GM12873 (cell line): ENCODE measurements around the gene SH3YL1.

Experiments used
- CTCF ChIP-seq: IDR thresholded peaks from 2 replicates; pipeline ENCODE4 v1.5.1; 2012; ENCODE audit warnings: low read depth, mild to moderate bottlenecking, moderate library complexity, low read length, control low read depth; ENCODE audit not compliant: insufficient read depth; ENCODE audit errors: missing control alignments

Gene SH3YL1

DNA sequence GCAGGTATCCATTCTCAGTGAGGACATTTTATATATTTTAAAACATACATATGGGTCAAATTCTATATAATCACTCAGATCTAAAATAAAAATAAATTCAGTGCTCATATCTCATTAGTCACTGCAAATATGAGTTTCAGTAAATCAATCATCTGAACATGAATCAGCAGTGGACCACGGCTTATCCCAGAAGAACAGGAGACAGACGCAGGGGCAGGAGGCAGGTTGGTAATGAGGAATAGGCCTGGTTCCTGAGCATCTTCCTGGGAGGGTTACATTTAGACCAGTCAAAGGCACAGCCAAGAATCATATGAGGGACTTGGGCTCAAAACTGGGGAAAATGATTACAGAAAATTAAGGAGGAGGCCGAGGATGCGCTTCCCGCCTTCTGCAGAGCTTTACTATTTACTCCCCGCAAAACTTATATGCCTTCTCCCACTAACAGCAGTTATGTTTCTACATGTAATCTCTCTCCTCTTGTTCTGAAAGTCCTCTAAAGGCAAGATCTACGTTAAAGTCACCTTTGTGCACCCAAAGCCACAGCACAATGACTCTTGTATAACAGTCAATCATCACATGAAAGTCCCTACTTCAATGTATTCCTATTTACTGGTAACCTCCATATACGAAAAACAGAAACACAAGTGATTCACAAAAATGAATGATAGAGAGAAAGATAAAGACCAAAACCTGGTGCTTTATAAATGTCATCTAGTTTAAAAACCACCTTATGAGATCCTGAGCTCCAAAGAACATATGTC is 35.1 kb downstream of the SH3YL1 start:
- no peak for TF ChIP-seq CTCF

- no peak for TF ChIP-seq CTCF
Measured at GRCh38 chr2:228115-228514, 35.7 kb downstream of the SH3YL1 start.

DNA sequence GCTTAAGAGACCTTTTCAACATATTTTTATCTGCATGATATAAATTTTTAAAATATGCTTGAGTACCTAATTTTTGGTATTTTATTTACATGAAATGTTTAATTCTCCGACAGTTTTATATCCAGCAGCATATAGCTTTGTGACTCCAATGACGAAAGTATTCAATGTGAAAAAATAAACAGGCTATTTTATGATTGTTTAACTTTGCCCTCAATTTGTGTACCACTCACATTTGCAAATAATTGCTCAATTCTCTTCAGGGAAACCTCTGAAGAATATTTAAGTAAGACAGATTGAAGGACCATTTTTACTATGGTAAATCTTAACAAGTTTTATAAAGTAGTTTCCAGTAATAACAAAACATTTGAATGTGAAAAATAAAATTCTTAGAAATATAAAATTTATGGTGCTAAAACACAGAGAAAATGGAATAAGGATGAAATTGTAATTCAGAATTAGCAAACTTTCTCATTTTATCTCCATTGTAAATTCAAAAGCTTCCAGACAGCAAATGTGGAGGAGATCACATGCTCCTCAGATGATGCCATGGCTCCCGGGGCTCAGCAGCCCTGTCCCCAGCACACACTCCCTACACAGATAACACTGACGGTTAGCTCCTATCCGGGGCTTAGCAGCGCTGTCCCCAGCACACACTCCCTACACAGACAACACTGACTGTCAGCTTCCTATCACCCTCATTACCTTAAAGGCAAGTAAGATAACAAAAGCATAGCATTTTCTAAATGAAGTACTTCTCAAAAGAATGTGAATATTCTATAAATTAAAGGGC is 39.7 kb downstream of the SH3YL1 start:
- no peak for TF ChIP-seq CTCF

- no peak for TF ChIP-seq CTCF
Measured at GRCh38 chr2:223451-223850, 40.4 kb downstream of the SH3YL1 start.

DNA sequence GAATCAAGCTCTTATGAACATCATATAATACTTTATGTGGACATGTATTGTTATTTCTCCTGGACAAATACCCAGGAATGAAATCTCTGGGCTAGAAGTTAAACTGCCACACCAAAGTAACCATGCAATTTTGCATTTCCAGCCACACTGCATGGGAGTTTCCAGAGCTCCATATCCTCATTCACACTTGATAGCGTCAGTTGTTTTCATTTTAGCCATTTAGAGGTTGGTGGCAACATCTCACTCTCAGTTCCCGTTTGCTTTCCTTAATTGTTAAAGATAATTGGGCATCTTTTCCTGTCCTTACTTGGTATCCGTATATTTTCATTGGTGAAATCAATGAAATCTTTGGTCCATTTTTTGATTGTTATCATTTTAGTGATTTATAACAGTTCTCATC is 47.8 kb downstream of the SH3YL1 start:
- TF ChIP-seq CTCF, result no peak

GRCh38 chr2:213932-214693 is 49.7 kb downstream of the SH3YL1 start:
- TF ChIP-seq CTCF, result no peak
